ENCODE measurements around the gene DRAM2.

- TF ChIP-seq CTCF (conservative IDR thresholded peaks at IDR 0.05 in 1 of 2, IDR thresholded peaks at IDR 0.05 in 1 of 2; ENCODE audit: low read depth in 1 of 2, low read length in 2 of 2): no peak
- TF ChIP-seq EZH2 (IDR thresholded peaks at IDR 0.05; ENCODE audit: low read length, missing control alignments): no peak
Observed at GRCh38 chr1:111104981-111105380, 34.9 kb downstream of the DRAM2 start.

Data from fibroblast of lung (primary cell).